T-helper 17 cell (primary cell): Measurements from ENCODE around the gene CENPS. TPM values are rescaled to one million over a fixed set of nuclear protein-coding genes. Genes with fewer than 3 reads are reported as not detected.
A peak's percentile ranks its signal among the peaks of the same experiment; 100 is the strongest.

Experiments
- ATAC-seq: fragments of 150-1000 bp; cut with Tn5 transposase; 2 replicates; pipeline ENCODE4 v1.10.0; 2021; ENCODE audit warnings: mild to moderate bottlenecking, moderate library complexity
- DNase-seq, 3 donors: peaks; one replicate each; pipeline versions ENCODE4 v3.0.0 to v3.0.0-alpha.2; 2020 to 2021
- H3K9me3 ChIP-seq: one replicate; pipeline ENCODE4 v1.7.0; 2013; ENCODE audit warnings: low read length, mild to moderate bottlenecking; ENCODE audit not compliant: control insufficient read depth, poor library complexity, severe bottlenecking
- H3K27ac Mint-ChIP-seq: one replicate; pipeline ENCODE4 v1.8.0; 2022; ENCODE audit warnings: mild to moderate bottlenecking, moderate library complexity, mixed read lengths
- H3K27me3 Mint-ChIP-seq: one replicate; pipeline ENCODE4 v1.8.0; 2022; ENCODE audit warnings: mixed read lengths
- H3K36me3 Mint-ChIP-seq: one replicate; pipeline ENCODE4 v1.8.0; 2022; ENCODE audit warnings: low read depth, mixed read lengths
- H3K4me1 Mint-ChIP-seq: one replicate; pipeline ENCODE4 v1.8.0; 2022; ENCODE audit warnings: mild to moderate bottlenecking, mixed read lengths
- H3K4me3 Mint-ChIP-seq: one replicate; pipeline ENCODE4 v1.8.0; 2022; ENCODE audit warnings: mild to moderate bottlenecking, moderate library complexity, mixed read lengths
- total RNA-seq, 4 donors: library from RNA in 2 of 4; stranded (reverse) in 2 of 4; gene quantifications; one replicate each; pipeline ENCODE4 v1.2.3 and lab custom pipeline; 2022 to 2026

The CENPS gene
- 1 to 10 TPM; 3.8 to 6.3 TPM for total RNA-seq
- total RNA-seq (lab: John Stamatoyannopoulos, UW): 0.15 to 0.58 reads per million in 2 donors

DNA sequence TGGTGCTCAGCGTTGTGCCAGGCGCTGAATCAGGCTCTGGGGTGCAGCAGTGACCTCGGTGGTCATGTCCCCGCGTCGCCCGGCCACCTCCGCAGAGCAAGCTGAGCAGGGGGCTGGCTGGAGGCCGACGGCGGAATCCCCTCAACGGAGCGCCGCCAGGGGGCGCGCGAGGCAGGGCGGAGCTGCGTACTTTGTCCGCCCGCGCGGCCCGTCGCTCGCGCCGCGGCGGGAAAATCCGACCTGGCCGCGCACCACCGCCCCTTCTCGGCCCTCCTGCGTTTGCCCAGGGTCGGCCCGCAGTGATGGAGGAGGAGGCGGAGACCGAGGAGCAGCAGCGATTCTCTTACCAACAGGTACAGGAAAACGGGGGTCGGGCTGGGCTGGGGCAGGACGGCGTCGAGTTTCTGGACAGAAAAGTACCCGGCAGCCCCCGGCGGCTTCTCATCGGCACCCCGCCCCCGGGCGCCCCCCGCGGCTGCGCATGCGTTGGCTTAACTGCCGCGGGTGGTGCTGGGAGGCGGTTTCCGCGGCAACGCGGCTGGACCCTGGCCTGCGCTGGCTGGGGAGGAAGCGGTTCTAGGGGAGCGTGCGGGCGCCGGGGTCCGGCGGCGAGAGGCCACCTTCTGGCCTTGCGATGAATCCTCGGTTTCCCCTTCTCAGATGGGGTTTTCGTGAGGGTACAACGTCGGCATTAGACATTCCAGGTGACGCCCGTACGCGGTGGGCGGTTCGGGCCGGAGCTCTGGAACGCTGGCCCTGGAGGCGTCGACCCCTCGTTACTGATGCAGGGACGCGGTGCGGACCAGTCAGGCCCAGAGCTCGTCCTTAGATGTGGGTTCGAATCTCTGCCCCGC lies at the start of gene CENPS:
CENPS (plus strand) TSS at position 218 of the 854 bp plus-strand sequence; CDS start at position 303, 85 bp downstream.
- H3K9me3 ChIP-seq: no peaks in the 10 kb centered on the region
- DNase-seq (peak; percentile 78 to 88 (median 87)), ATAC-seq (peak; percentile 85)
- H3K27me3 Mint-ChIP-seq: no peaks in the 10 kb centered on the region
- H3K27ac Mint-ChIP-seq: peak within 1 kb of the TSS; percentile 88
- no peaks in the 10 kb centered on the region for H3K36me3 Mint-ChIP-seq
- peaks cover 16% of the 10 kb centered on the region for H3K4me1 Mint-ChIP-seq
- H3K4me3 Mint-ChIP-seq: peak within 1 kb of the TSS; percentile 94

GRCh38 chr1:10380594-10381275 lies 49.5 kb upstream of the CENPS start:
- no peak overlapping the region for H3K27ac Mint-ChIP-seq

GRCh38 chr1:10383630-10384029 lies 46.6 kb upstream of the CENPS start:
- Mint-ChIP-seq H3K27ac (no peak overlapping the region), H3K27me3 (no peaks in the 10 kb centered on the region), H3K4me1 (peaks cover 2% of the 10 kb centered on the region), H3K4me3 (no peak overlapping the region), H3K36me3 (peaks cover 5% of the 10 kb centered on the region)
- ATAC-seq (no peak), DNase-seq (no peak)
- H3K9me3 ChIP-seq: no peaks in the 10 kb centered on the region

More at GRCh38 chr1:10380594-10381275, 49.5 kb upstream of the CENPS start:
- no peaks in the 10 kb centered on the region for H3K9me3 ChIP-seq
- H3K27me3 Mint-ChIP-seq: no peaks in the 10 kb centered on the region
- no peak for DNase-seq
- no peak overlapping the region for H3K4me3 Mint-ChIP-seq
- ATAC-seq: no peak
- peaks cover 5% of the 10 kb centered on the region for H3K36me3 Mint-ChIP-seq
- H3K4me1 Mint-ChIP-seq: peaks cover 2% of the 10 kb centered on the region

GRCh38 chr1:10384219-10384618 lies 46.0 kb upstream of the CENPS start:
- ATAC-seq (no peak), DNase-seq (no peak)
- Mint-ChIP-seq H3K4me1 (peaks cover 2% of the 10 kb centered on the region), H3K27me3 (no peaks in the 10 kb centered on the region), H3K36me3 (peaks cover 5% of the 10 kb centered on the region), H3K27ac (peak overlapping the region; percentile 47), H3K4me3 (no peak overlapping the region)
- no peaks in the 10 kb centered on the region for H3K9me3 ChIP-seq

DNA sequence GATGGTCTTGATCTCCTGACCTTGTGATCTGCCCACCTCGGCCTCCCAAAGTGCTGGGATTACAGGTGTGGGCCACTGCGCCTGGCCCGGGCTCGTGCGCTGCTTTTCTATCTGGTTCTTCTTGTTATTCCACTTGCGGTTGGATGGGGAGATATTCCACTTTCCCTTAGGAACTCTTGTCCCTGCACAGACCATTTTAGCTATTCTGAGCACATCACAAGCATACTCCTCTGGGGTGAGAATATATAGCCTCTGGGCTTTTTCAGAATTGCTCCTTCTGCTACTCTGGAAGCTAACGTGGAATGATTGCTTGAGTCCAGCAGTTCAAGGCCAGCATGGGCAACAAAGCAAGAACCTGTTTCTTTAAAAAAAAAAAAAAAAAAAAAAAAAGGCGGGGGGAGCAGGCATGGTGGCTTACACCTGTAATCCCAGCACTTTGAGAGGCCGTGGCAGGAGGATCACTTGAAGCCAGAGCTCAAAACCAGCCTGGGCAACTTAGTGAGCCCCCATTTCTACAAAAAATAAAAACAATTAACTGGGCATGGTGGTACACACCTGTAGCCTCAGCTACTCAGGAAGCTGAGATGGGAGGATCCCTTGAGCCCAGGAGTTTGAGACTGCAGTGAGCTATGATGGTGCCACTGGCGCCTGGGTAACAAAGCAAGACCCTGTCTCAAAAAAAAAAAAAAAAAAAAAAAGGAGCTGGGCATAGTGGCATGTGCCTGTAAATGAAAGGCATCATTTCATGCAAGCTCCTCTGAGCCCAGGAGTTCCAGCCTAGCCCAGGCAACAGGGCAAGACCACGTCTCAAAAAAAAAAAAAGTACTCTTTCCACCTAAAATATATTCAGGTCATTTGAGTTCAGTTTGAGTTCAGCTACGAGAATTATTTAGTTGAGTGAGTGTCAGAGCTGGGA lies 43.2 kb upstream of the CENPS start:
- Mint-ChIP-seq H3K36me3 (peaks cover 5% of the 10 kb centered on the region), H3K27me3 (no peaks in the 10 kb centered on the region), H3K4me1 (peaks cover 2% of the 10 kb centered on the region), H3K4me3 (no peak overlapping the region), H3K27ac (no peak overlapping the region)
- no peaks in the 10 kb centered on the region for H3K9me3 ChIP-seq
- ATAC-seq: no peak
- no peak for DNase-seq

GRCh38 chr1:10387677-10388386 lies 42.4 kb upstream of the CENPS start:
- Mint-ChIP-seq H3K36me3 (peaks cover 5% of the 10 kb centered on the region), H3K4me3 (no peak overlapping the region), H3K27ac (no peak overlapping the region), H3K27me3 (no peaks in the 10 kb centered on the region), H3K4me1 (peaks cover 2% of the 10 kb centered on the region)
- no peak for DNase-seq
- H3K9me3 ChIP-seq: no peaks in the 10 kb centered on the region
- peak; percentile 35 for ATAC-seq

- Mint-ChIP-seq H3K4me1 (no peaks in the 10 kb centered on the region), H3K36me3 (no peaks in the 10 kb centered on the region), H3K27me3 (no peaks in the 10 kb centered on the region), H3K4me3 (no peak overlapping the region), H3K27ac (no peak overlapping the region)
- ATAC-seq (no peak), DNase-seq (no peak)
- H3K9me3 ChIP-seq: no peaks in the 10 kb centered on the region
These were observed 41.9 kb upstream of the CENPS start for GRCh38 chr1:10388387-10388715.

DNA sequence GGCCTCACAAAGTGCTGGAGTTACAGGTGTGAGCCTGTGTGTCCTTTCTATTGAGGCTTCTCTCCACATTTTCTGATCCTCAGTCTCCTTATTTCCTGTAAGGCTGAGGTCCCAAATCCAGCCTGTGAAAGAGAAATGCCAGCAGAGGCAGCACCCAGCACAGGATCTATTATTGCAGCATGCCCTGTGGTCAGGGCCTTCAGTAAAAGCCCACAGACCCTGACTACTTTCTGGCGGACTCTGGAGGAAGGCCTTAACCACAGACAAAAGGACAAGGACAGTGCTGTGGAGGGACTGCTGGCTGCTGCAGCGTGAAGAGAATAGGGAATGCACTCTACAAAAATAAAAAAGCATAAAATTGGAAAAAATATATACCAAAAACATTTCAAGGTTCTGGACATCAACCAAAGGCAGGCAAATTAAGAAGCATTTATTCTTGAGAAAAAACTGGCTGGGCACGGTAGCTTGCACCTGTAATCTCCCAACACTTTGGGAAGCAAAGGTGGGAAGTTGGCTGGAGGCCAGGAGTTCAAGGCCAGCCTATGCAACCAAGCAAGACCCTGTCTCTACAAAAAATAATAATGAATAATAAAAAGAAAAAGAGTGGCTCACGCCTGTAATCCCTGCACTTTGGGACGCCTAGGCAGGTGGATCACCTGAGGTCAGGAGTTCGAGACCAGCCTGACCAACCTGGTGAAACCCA lies 40.8 kb upstream of the CENPS start:
- H3K9me3 ChIP-seq: no peaks in the 10 kb centered on the region
- no peak overlapping the region for H3K4me3 Mint-ChIP-seq
- H3K27me3 Mint-ChIP-seq: no peaks in the 10 kb centered on the region
- DNase-seq (no peak), ATAC-seq (no peak)
- no peaks in the 10 kb centered on the region for H3K36me3 Mint-ChIP-seq
- H3K27ac Mint-ChIP-seq: no peak overlapping the region
- H3K4me1 Mint-ChIP-seq: no peaks in the 10 kb centered on the region

DNA sequence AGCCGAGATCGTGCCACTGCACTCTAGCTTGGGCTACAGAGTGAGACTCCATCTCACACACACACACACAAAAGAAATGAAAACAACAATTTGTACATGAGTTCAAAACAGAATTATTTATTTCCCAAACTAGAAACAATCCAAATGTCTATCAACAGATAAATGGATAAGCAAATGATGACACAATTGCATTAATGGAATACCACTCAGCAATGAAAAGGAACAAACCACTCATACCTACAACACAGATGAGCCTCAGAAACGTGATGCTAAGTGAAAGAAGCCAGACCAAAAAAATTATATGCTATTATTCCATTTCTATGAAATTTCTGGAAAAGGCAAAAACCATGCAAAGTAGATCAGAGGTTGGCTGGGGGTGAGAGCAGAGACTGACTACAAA lies 33.4 kb upstream of the CENPS start:
- no peaks in the 10 kb centered on the region for H3K9me3 ChIP-seq
- H3K36me3 Mint-ChIP-seq: no peaks in the 10 kb centered on the region
- peaks cover 15% of the 10 kb centered on the region for H3K4me1 Mint-ChIP-seq
- no peak overlapping the region for H3K4me3 Mint-ChIP-seq
- DNase-seq (no peak), ATAC-seq (no peak)
- H3K27ac Mint-ChIP-seq: no peak overlapping the region
- no peaks in the 10 kb centered on the region for H3K27me3 Mint-ChIP-seq

- ATAC-seq (peak; percentile 47), DNase-seq (no peak)
- Mint-ChIP-seq H3K27ac (peak overlapping the region; percentile 88), H3K27me3 (no peaks in the 10 kb centered on the region), H3K4me1 (peaks cover 15% of the 10 kb centered on the region), H3K36me3 (no peaks in the 10 kb centered on the region), H3K4me3 (peak overlapping the region; percentile 91)
- H3K9me3 ChIP-seq: no peaks in the 10 kb centered on the region
These were observed 31.9 kb upstream of the CENPS start for GRCh38 chr1:10398278-10398733.

DNA sequence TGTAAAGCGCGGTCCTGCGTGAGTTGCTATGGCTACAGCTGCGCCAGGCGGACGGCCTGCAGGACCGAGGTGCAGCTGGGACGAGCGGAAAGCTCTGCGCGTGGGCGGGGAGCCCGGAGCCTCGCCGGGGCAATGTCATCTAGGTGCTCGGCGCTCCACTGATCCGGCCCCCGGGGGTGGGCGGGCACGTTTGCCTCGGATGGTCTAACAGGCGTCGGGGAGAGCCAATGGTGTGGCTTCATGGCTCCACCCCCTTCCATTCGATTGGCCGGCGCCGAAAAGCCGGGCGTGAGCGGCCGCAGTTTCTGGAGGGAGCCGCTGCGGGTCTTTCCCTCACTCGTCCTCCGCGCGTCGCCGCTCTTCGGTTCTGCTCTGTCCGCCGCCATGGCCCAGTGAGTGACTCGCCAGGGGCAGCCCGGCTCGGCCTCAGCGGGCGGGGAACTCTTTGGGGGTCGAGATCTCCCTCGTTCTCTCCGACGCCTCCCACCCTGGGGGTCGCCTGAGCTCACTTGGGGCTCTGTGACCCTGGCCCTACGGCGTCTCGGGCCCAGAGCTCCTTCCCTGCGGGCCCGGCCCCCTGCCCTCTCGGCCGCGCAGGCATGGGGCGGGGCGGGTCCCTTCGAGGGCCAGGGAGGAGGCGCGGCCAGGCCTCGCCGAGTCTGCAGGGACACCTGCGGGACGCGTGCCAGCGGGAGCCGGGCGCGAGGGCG lies 31.3 kb upstream of the CENPS start, which contains the start of gene PGD:
PGD (plus strand) TSS at position 331 of the 710 bp plus-strand sequence; CDS start at position 385, 54 bp downstream.
- peaks cover 1% of the 10 kb centered on the region for H3K36me3 Mint-ChIP-seq
- ATAC-seq: peak; percentile 98
- peak within 1 kb of the TSS; percentile 93 for H3K4me3 Mint-ChIP-seq
- H3K9me3 ChIP-seq: no peaks in the 10 kb centered on the region
- peak; percentile 93 for DNase-seq
- H3K4me1 Mint-ChIP-seq: peaks cover 19% of the 10 kb centered on the region
- H3K27me3 Mint-ChIP-seq: no peaks in the 10 kb centered on the region
- H3K27ac Mint-ChIP-seq: peak within 1 kb of the TSS; percentile 88
